ENCODE measurements around the gene ACADS. TPM values are rescaled to one million over a fixed set of nuclear protein-coding genes. Genes with fewer than 3 reads are reported as not detected.

Gene ACADS
- total RNA-seq, 8 experiments from 2014 or later = 5.3 to 18.9 (median 7.3) TPM

GRCh38 chr12:120766566-120766965 is 40.9 kb downstream of the ACADS start:
- no peak for ATAC-seq (replicated peaks in 6 of 8)
- H3K4me3 ChIP-seq = no peak overlapping the region
- 76 to 100% (median 100%) methylated on average over 1 to 5 of the region's 5 CpGs; no CpG with 5 or more reads in 3 of the 10 experiments for WGBS, 10 experiments

GRCh38 chr12:120767071-120768024 is 41.7 kb downstream of the ACADS start:
- H3K4me3 ChIP-seq = no peak overlapping the region
- no peak overlapping the region for H3K27ac ChIP-seq
- no peak for ATAC-seq (replicated peaks in 6 of 8)
- H3K4me1 ChIP-seq (replicated peaks in 1 of 2) = peaks cover 2 to 3% of the 10 kb centered on the region in 2 donors
- 67 to 100% (median 96%) methylated on average over 2 to 7 of the region's 11 CpGs for WGBS, 10 experiments
- in situ Hi-C loops (cut with MboI; ENCODE audit: low pct_unique_long_range_greater_than_20kb in 2 of 9, low sequenced_read_pairs in 9 of 9, unreplicated experiment in 9 of 9) = no loop called here

More at GRCh38 chr12:120766566-120766965, 40.9 kb downstream of the ACADS start:
- Histone ChIP-seq H3K4me1 (replicated peaks in 1 of 2) (peaks cover 1 to 2% of the 10 kb centered on the region in 2 donors), H3K27ac (no peak overlapping the region)
- in situ Hi-C loops (cut with MboI; ENCODE audit: low pct_unique_long_range_greater_than_20kb in 2 of 9, low sequenced_read_pairs in 9 of 9, unreplicated experiment in 9 of 9) = no loop called here

- Histone ChIP-seq H3K27ac (no peak overlapping the region), H3K4me3 (no peak overlapping the region), H3K4me1 (replicated peaks in 1 of 2) (peaks cover 2 to 5% of the 10 kb centered on the region in 2 donors)
- in situ Hi-C loops (cut with MboI; ENCODE audit: low pct_unique_long_range_greater_than_20kb in 2 of 9, low sequenced_read_pairs in 9 of 9, unreplicated experiment in 9 of 9) = no loop called here
- WGBS, 10 experiments = 37 to 95% (median 71%) methylated on average over 5 to 10 of the region's 11 CpGs; no CpG with 5 or more reads in 2 of the 10 experiments
- ATAC-seq (replicated peaks in 6 of 8) = no peak
Observed at GRCh38 chr12:120771097-120771496, 45.5 kb downstream of the ACADS start.

GRCh38 chr12:120774169-120774916 is 48.7 kb downstream of the ACADS start:
- Histone ChIP-seq H3K4me1 (replicated peaks in 1 of 2) (peaks cover 2 to 12% of the 10 kb centered on the region in 2 donors), H3K4me3 (no peak overlapping the region), H3K27ac (no peak overlapping the region)
- 75 to 100% (median 90%) methylated on average over 1 to 7 of the region's 7 CpGs; no CpG with 5 or more reads in 2 of the 10 experiments for WGBS, 10 experiments
- in situ Hi-C loops (cut with MboI; ENCODE audit: low pct_unique_long_range_greater_than_20kb in 2 of 9, low sequenced_read_pairs in 9 of 9, unreplicated experiment in 9 of 9) = no loop called here
- peak in 1 of 8 experiments; percentile 23 for ATAC-seq (replicated peaks in 6 of 8)

- ATAC-seq (replicated peaks in 6 of 8) = peak in 4 of 8 experiments; percentile 32 to 90 (median 67)
- Histone ChIP-seq H3K4me3 (no peak overlapping the region), H3K4me1 (replicated peaks in 1 of 2) (peaks cover 2 to 12% of the 10 kb centered on the region in 2 donors), H3K27ac (peak overlapping the region in 1 of 2 donors; percentile 21)
- WGBS, 10 experiments = 54 to 95% (median 85%) methylated on average over 2 to 7 of the region's 7 CpGs; no CpG with 5 or more reads in 1 of the 10 experiments
- in situ Hi-C loops (cut with MboI; ENCODE audit: low pct_unique_long_range_greater_than_20kb in 2 of 9, low sequenced_read_pairs in 9 of 9, unreplicated experiment in 9 of 9) = no loop called here
Observed at GRCh38 chr12:120775862-120776552, 50.4 kb downstream of the ACADS start.

GRCh38 chr12:120783197-120783596 is 57.6 kb downstream of the ACADS start:
- Histone ChIP-seq H3K4me1 (replicated peaks in 1 of 2) (no peaks in the 10 kb centered on the region), H3K4me3 (no peak overlapping the region), H3K27ac (no peak overlapping the region)
- 60 to 100% (median 81%) methylated on average over 1 to 6 of the region's 6 CpGs; no CpG with 5 or more reads in 1 of the 10 experiments for WGBS, 10 experiments
- in situ Hi-C loops (cut with MboI; ENCODE audit: low pct_unique_long_range_greater_than_20kb in 2 of 9, low sequenced_read_pairs in 9 of 9, unreplicated experiment in 9 of 9) = no loop called here
- no peak for ATAC-seq (replicated peaks in 6 of 8)

- in situ Hi-C loops (cut with MboI; ENCODE audit: low pct_unique_long_range_greater_than_20kb in 2 of 9, low sequenced_read_pairs in 9 of 9, unreplicated experiment in 9 of 9) = no loop called here
- ATAC-seq (replicated peaks in 6 of 8) = no peak
- Histone ChIP-seq H3K4me3 (no peak overlapping the region), H3K4me1 (replicated peaks in 1 of 2) (no peaks in the 10 kb centered on the region), H3K27ac (no peak overlapping the region)
- 80 to 100% (median 98%) methylated on average over 1 to 3 of the region's 3 CpGs; no CpG with 5 or more reads in 4 of the 10 experiments for WGBS, 10 experiments
Observed at GRCh38 chr12:120784804-120785203, 59.2 kb downstream of the ACADS start.

- in situ Hi-C loops (cut with MboI; ENCODE audit: low pct_unique_long_range_greater_than_20kb in 2 of 9, low sequenced_read_pairs in 9 of 9, unreplicated experiment in 9 of 9) = no loop called here
- 89 to 100% (median 96%) methylated on average over 1 to 3 of the region's 3 CpGs; no CpG with 5 or more reads in 3 of the 10 experiments for WGBS, 10 experiments
- Histone ChIP-seq H3K4me3 (no peak overlapping the region), H3K4me1 (replicated peaks in 1 of 2) (no peaks in the 10 kb centered on the region), H3K27ac (no peak overlapping the region)
- ATAC-seq (replicated peaks in 6 of 8) = no peak
Observed at GRCh38 chr12:120787889-120788288, 62.3 kb downstream of the ACADS start.

Other genes with a start within 250 kb of the ACADS start
- 100 to 1,000 TPM; 155 to 622 (median 349) TPM for gene DYNLL1, start 229.7 kb upstream of the ACADS start, total RNA-seq
- gene COQ5, start 196.7 kb upstream of the ACADS start, total RNA-seq = 10 to 100 TPM; 36.4 to 70.7 (median 49.8) TPM
- 100 to 1,000 TPM in 3 of 8 experiments, 10 to 100 TPM in 5; 69.1 to 207 (median 90.5) TPM for gene RNF10, start 191.5 kb upstream of the ACADS start, total RNA-seq
- 10 to 100 TPM; 30.5 to 74.3 (median 54.4) TPM for gene POP5, start 144.4 kb upstream of the ACADS start, total RNA-seq
- gene CABP1, start 85.2 kb upstream of the ACADS start, total RNA-seq = 1 to 10 TPM in 5 of 8 experiments, under 1 TPM in 3; 0.13 to 6.3 (median 1.4) TPM
- 100 to 1,000 TPM in 1 of 8 experiments, 10 to 100 TPM in 7; 61.9 to 123 (median 84.1) TPM for gene MLEC, start 38.7 kb upstream of the ACADS start, total RNA-seq
- 10 to 100 TPM; 15.7 to 37.7 (median 20.8) TPM for gene UNC119B, start 15.4 kb upstream of the ACADS start, total RNA-seq
- gene SPPL3, start 178.5 kb downstream of the ACADS start, total RNA-seq = 10 to 100 TPM in 7 of 8 experiments, 1 to 10 TPM in 1; 8.3 to 28.7 (median 22.7) TPM

Data from motor neuron (in vitro differentiated cells).